ENCODE data around the gene ADAM12.

DNA sequence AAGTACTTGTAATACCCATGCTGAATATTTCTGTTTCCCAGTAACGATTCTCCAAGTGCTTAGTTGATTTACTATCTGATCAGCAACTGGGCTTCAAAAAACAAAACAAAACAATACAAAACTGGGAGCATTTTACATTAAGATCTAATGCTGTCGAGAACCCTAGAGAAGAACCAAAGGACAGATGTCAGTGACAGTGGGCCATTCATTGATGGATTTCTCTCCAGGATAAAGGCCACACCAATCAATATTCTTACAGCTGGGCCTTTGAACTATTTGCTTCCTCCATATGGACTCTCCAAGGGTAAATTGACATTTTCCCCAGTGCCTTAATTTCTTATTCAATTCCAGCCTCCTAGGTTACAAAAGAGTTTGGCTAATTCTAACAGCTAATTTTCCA lies 217.5 kb downstream of the ADAM12 start:
- TF ChIP-seq POLR2A (IDR thresholded peaks at IDR 0.05; ENCODE audit: low read depth, low read length) (no peak), JUN (IDR thresholded peaks at IDR 0.05; ENCODE audit: borderline replicate concordance, insufficient read depth, insufficient read length, low read depth) (no peak), GATA2 (IDR thresholded peaks at IDR 0.05; ENCODE audit: insufficient read depth, insufficient read length, low read depth, low read length) (no peak), EZH2 (IDR thresholded peaks at IDR 0.05; ENCODE audit: borderline replicate concordance, low read depth, low read length, severe bottlenecking) (no peak), POLR2AphosphoS5 (IDR thresholded peaks at IDR 0.05; ENCODE audit: insufficient read depth, low read depth, low read length) (no peak), MYC (IDR thresholded peaks at IDR 0.05; ENCODE audit: low read depth, low read length) (no peak)
- TF ChIP-seq, protein P1, sequence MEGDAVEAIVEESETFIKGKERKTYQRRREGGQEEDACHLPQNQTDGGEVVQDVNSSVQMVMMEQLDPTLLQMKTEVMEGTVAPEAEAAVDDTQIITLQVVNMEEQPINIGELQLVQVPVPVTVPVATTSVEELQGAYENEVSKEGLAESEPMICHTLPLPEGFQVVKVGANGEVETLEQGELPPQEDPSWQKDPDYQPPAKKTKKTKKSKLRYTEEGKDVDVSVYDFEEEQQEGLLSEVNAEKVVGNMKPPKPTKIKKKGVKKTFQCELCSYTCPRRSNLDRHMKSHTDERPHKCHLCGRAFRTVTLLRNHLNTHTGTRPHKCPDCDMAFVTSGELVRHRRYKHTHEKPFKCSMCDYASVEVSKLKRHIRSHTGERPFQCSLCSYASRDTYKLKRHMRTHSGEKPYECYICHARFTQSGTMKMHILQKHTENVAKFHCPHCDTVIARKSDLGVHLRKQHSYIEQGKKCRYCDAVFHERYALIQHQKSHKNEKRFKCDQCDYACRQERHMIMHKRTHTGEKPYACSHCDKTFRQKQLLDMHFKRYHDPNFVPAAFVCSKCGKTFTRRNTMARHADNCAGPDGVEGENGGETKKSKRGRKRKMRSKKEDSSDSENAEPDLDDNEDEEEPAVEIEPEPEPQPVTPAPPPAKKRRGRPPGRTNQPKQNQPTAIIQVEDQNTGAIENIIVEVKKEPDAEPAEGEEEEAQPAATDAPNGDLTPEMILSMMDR (IDR thresholded peaks at IDR 0.05; ENCODE audit: extremely low read depth in 1 of 2, insufficient read depth in 1 of 2, low read depth in 1 of 2, low read length in 2 of 2) = no peak
- TF ChIP-seq, protein P2, sequence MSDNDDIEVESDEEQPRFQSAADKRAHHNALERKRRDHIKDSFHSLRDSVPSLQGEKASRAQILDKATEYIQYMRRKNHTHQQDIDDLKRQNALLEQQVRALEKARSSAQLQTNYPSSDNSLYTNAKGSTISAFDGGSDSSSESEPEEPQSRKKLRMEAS (IDR thresholded peaks at IDR 0.05; ENCODE audit: insufficient read depth, insufficient read length) = no peak
